ENCODE results near the gene DUSP6. TPM values are rescaled to one million over a fixed set of nuclear protein-coding genes. Genes with fewer than 3 reads are reported as not detected.

The DUSP6 gene
- total and polyA plus RNA-seq, 7 donors = 27.0 to 39.7 (median 33.2) TPM

DNA sequence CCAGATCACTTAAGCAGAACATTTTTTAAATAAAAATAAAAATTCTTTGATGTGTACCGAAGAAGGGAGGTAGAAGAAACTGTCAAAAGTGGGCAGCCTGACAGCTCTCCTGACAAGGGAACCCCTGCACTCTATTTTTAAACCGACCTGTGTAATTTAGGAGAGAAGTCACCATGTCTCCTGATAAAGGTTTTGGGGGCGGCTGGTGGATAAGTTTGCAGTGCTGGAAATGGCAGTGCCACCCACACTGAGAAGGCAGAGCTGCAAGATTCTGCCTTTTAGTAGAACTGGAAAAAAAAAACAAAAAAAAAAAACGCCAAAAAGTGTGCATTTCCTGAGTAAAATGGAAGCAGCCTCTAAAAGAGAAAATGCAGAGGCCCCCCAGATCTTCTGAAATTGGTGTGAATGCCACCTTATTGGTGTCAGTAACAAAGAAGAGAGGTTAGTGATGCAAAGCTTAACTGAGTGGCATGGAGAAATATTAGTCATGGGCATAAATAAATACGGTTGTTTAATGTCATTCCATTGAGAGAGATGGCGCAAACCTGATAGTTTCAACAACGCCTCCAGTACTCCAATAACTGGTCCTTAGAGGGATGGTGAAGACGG, 24.7 kb downstream of the DUSP6 start:
- peak overlapping the region in 2 of 4 donors; percentile 39 to 52 for H3K27ac ChIP-seq
- H3K27me3 ChIP-seq = no peaks in the 10 kb centered on the region
- no peak overlapping the region for H3K4me3 ChIP-seq
- intact Hi-C loops (cut with DNase I) = no loop called here
- H3K9me3 ChIP-seq = peaks cover 0 to 4% (median 0%) of the 10 kb centered on the region in 4 donors
- H3K4me1 ChIP-seq = no peaks in the 10 kb centered on the region
- no peaks in the 10 kb centered on the region for H3K36me3 ChIP-seq
- WGBS, 2 donors = 68 to 89% methylated on average over 8 of the region's 8 CpGs
- DNase-seq = no peak
- TF ChIP-seq POLR2AphosphoS5 (IDR thresholded peaks at IDR 0.05) (no peak), EP300 (IDR thresholded peaks at IDR 0.05) (no peak), POLR2A (IDR thresholded peaks at IDR 0.05) (no peak)
- TF ChIP-seq, protein P1, sequence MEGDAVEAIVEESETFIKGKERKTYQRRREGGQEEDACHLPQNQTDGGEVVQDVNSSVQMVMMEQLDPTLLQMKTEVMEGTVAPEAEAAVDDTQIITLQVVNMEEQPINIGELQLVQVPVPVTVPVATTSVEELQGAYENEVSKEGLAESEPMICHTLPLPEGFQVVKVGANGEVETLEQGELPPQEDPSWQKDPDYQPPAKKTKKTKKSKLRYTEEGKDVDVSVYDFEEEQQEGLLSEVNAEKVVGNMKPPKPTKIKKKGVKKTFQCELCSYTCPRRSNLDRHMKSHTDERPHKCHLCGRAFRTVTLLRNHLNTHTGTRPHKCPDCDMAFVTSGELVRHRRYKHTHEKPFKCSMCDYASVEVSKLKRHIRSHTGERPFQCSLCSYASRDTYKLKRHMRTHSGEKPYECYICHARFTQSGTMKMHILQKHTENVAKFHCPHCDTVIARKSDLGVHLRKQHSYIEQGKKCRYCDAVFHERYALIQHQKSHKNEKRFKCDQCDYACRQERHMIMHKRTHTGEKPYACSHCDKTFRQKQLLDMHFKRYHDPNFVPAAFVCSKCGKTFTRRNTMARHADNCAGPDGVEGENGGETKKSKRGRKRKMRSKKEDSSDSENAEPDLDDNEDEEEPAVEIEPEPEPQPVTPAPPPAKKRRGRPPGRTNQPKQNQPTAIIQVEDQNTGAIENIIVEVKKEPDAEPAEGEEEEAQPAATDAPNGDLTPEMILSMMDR (IDR thresholded peaks at IDR 0.05) = no peak

DNA sequence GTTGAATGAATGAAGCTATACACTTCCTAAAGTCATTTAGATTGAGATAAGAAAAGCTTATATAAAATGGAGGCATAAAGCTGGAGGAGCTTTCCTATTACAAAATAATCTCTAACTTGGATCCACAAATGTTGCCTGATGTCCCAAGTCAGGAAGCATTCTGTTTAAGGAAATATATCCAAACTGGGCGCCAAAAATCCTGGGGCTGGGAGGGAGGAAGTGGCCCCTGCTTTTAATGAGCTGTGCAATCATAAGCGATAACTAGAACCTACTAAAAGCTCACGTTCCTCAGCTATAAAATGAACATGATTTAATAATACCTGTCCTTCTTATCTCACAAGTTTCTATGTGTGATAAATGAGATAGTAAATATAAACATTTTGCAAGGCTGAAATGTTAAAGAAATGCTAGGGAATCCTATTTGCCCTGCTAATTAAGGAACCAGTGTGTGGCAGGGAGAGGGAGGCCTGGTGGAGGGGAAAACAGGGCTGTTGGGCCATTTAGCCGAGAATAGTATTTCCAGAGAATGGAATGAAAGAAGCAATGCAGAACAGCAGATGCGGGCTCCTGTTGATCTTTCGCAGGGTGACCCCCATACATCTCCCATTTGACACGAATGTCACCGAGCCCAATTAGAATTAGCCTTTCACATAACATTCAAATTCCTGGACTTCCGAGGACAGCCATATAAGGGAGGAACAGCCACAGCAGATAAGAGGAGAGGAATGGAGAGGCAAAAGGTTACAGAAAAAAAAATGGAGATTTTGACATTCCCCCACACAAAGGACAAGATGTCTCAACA, 25.9 kb downstream of the DUSP6 start:
- peaks cover 0 to 4% (median 0%) of the 10 kb centered on the region in 4 donors for H3K9me3 ChIP-seq
- TF ChIP-seq EP300 (IDR thresholded peaks at IDR 0.05) = no peak
- no peak for TF ChIP-seq POLR2AphosphoS5 (IDR thresholded peaks at IDR 0.05)
- no peak for TF ChIP-seq POLR2A (IDR thresholded peaks at IDR 0.05)
- TF ChIP-seq, protein P1 (IDR thresholded peaks at IDR 0.05) = no peak
- H3K27me3 ChIP-seq = no peaks in the 10 kb centered on the region
- no peaks in the 10 kb centered on the region for H3K4me1 ChIP-seq
- H3K27ac ChIP-seq = peak overlapping the region in 2 of 4 donors; percentile 30 to 39
- no peak for DNase-seq
- H3K36me3 ChIP-seq = no peaks in the 10 kb centered on the region
- 58 to 72% methylated on average over 9 of the region's 9 CpGs for whole genome bisulfite sequencing, 2 donors
- H3K4me3 ChIP-seq = no peak overlapping the region
- intact Hi-C loops (cut with DNase I) = no loop called here

GRCh38 chr12:89325495-89325894, 26.8 kb downstream of the DUSP6 start:
- Histone ChIP-seq H3K36me3 (no peaks in the 10 kb centered on the region), H3K9me3 (no peaks in the 10 kb centered on the region), H3K27ac (no peak overlapping the region), H3K4me1 (no peaks in the 10 kb centered on the region), H3K4me3 (no peak overlapping the region), H3K27me3 (no peaks in the 10 kb centered on the region)
- intact Hi-C loops (cut with DNase I) = no loop called here
- no peak for DNase-seq
- TF ChIP-seq EP300 (IDR thresholded peaks at IDR 0.05) (no peak), POLR2AphosphoS5 (IDR thresholded peaks at IDR 0.05) (no peak), POLR2A (IDR thresholded peaks at IDR 0.05) (no peak)
- TF ChIP-seq, protein P1 (IDR thresholded peaks at IDR 0.05) = no peak
- 96% methylated on average over 3 of the region's 3 CpGs for WGBS, 2 donors

GRCh38 chr12:89324437-89324836, 27.9 kb downstream of the DUSP6 start:
- intact Hi-C loops (cut with DNase I) = no loop called here
- H3K27ac ChIP-seq = no peak overlapping the region
- H3K4me1 ChIP-seq = no peaks in the 10 kb centered on the region
- H3K4me3 ChIP-seq = no peak overlapping the region
- DNase-seq = no peak
- no peaks in the 10 kb centered on the region for H3K9me3 ChIP-seq
- no peaks in the 10 kb centered on the region for H3K27me3 ChIP-seq
- WGBS, 2 donors = 86 to 90% methylated on average over 7 of the region's 7 CpGs
- no peaks in the 10 kb centered on the region for H3K36me3 ChIP-seq
- no peak for TF ChIP-seq POLR2A (IDR thresholded peaks at IDR 0.05)
- TF ChIP-seq EP300 (IDR thresholded peaks at IDR 0.05) = no peak
- TF ChIP-seq POLR2AphosphoS5 (IDR thresholded peaks at IDR 0.05) = no peak
- TF ChIP-seq, protein P1 (IDR thresholded peaks at IDR 0.05) = no peak
